HG03342 (cell line): Measurements from ENCODE around the gene SIGLEC1.

Experiments used
- ATAC-seq: cut with Tn5 transposase; IDR thresholded peaks from one replicate; pipeline ENCODE4 v1.9.1; 2021; ENCODE audit warnings: mild to moderate bottlenecking, moderate library complexity; ENCODE audit not compliant: unreplicated experiment

Gene SIGLEC1

DNA sequence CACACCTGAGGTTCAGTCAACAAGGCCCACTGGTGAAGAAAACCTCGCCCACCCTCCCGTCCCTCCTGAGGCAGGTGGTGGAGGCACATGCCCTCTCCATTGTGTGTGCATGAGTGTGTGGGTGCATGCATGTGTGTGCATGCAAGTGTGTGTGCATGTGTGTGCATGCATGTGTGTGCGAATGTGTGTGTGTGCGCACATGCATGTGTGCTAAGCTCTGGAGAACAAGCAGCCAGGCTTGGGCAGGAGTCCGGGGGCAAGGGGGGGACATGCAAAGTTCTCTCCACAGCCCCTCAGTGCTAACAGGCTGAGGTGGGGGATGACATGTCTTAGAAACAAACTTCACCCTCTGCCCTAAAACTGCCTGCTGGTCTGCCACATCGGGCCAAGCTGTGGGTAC lies 17.0 kb upstream of the SIGLEC1 start:
- no peak for ATAC-seq

DNA sequence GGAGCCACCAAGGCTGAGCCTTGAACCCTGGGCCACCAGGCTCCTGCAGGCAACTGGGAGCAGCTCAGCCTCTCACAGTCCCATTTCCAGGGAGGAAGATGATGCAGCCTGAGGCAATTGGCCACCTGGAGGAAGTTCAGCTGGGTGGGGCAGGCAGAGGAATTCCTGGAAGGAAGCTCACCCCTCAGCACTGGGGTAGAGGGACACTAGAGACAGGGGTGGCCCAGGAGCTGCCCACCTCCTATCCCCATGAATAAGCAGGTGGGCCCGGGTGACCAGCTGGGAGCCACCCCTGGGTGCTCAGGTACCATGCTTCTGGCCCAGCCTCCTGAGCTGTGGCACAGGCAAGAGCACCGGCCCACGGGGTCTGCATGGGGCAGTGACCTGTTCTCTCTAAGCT lies 16.5 kb upstream of the SIGLEC1 start:
- no peak for ATAC-seq

DNA sequence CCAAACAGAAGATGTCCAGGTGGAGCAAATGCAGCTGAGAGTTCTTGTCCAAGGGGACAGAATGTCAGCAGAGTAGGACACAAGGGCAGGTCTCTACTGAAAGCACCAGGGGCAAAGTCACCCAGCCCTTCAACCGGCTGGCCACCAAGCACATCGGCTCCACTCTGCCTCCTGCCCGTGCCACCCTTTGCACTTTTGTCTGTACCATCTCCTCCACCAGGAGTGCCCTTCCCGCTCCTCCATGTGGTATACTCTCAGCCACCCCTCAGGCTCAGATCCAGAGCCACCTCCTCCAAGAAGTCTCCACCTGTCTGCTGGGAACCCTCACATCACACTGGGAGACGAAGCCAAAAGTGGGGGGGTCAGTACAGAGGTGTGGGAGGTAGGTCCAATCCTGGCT lies 16.0 kb upstream of the SIGLEC1 start:
- ATAC-seq = no peak

DNA sequence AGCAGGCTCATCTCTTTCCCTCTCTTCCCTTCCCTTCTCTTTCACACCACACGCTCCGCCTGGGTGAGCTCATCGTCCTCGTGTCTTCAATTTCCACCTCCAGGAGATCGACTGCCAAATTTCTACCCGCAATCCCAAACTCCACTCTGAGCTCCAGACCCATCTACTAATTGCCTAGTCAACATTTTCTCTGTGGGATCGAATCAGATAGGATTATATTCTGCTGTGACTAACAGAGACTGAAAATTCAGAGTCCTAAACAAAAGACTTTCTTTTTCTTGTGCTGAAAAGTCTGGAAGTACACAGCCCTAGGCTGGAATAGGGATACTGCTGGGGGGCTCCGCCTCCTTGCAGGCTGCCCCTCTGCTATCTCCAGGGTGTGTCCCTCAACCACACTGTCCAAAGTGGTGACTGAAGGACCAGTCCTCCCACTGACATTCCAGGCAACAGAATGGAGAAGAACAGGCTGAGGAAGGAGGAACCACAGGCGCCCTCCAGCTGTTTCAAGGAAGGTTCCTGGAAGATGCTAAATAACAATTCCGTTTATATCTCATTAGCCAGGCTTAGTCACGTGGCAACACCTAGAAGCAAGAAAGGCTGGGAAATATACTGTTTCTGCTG lies 15.1 kb upstream of the SIGLEC1 start:
- ATAC-seq = no peak

DNA sequence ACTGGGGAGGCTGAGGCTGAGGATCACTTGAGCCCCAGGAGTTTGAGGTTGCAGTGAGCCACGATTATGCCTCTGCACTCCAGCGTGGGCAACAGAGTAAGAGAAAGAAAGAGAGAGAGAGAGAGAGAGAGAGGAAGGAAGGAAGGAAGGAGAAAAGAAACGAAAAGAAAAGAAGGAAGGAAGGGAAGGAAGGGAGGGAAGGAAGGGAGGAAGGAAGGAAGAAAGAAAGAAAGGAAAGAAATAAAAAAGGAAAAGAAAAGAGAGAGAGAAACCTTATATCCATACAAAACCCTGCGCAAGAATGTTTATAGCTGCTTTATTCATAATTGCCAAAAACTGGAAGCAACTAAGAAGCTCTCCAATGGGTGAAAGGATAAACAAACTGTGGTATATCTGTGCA lies 12.0 kb upstream of the SIGLEC1 start:
- ATAC-seq = no peak

DNA sequence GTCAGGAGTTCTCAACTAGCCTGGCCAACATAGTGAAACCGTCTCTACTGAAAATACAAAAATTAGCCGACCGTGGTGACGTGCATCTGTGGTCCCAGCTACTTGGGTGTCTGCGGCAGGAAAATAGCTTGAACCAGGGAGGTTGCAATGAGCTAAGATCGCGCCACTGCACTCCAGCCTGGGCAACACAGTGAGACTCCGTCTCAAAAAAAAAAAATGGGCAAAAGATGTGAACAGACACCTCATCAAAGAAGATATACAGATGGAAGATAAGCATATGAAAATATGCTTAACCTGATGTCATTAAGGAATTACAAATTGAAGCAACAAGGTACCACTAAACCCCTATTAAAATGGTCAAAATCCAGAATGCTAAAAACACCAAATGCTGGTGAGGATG lies 10.9 kb upstream of the SIGLEC1 start:
- no peak for ATAC-seq

DNA sequence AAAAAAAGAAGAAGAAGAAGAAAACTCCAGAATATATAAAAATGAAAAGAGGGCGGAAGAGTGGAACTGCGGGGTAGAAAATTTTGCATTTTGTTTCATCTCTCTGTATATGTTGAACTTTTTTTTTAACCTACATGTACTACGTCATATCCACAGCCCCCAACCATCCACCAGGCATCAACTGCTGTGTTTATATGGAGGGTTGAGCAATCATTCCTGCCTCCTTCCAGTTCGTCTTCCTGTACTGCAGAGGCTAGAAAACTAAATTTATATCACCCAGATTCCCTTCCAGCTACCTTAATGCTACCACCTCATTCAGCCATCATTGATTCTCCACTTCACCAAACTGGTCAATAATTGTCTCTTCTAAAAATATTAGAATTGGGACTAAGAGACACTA lies 9.5 kb upstream of the SIGLEC1 start:
- no peak for ATAC-seq

DNA sequence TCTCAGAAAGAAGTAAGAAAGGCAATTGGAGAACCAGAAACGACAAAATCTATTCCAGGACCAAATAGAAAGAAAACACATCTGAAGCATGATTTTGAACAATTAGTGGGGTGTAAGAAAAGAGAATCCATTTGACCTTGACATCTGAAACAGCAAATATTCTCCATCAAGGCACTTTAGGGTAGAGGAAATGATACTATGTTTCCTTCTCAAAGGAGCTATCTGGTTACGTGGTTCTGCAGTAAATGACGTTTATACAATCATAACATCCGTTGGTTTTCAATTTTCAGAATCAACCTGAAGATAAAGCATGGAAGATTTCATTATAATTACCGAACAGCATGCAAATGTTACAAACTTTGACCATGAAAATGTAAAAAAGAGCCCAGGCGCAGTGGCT lies 8.2 kb upstream of the SIGLEC1 start:
- ATAC-seq = no peak

DNA sequence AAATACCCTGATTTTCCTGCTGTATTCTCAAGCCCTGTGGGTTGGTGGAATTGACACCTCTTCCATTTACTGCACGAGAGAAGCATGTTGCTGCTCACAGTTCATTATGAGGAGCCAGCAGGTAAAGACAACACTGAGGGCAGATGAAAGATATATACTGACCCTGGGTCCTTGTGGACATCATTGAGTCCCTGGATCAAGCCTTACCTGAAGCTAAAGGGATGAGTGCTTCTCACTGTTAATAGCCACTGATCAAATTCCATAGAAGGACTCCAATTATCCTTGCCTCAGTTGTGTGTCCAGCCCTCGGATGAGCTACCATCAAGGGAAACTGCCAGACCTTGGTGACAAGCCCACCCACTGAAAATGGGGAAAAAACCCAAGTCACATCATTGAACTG lies 7.7 kb upstream of the SIGLEC1 start:
- ATAC-seq = no peak

DNA sequence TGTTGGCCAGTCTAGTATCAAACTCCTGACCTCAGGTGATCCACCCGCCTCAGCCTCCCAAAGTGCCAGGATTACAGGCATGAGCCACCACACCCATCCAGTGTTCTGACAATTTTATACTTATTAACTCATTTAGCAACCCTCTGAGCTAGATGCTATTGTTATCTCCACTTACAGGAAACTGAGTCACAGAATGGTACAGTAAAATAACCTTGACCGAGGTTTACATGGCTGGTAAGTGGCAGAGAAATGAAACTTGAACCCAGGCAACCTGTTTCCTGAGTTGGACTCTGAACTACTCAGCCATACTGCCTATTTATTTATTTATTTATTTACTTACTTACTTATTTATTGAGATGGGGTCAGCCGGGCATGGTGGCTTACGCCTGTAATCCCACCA lies 6.6 kb upstream of the SIGLEC1 start:
- ATAC-seq = no peak

DNA sequence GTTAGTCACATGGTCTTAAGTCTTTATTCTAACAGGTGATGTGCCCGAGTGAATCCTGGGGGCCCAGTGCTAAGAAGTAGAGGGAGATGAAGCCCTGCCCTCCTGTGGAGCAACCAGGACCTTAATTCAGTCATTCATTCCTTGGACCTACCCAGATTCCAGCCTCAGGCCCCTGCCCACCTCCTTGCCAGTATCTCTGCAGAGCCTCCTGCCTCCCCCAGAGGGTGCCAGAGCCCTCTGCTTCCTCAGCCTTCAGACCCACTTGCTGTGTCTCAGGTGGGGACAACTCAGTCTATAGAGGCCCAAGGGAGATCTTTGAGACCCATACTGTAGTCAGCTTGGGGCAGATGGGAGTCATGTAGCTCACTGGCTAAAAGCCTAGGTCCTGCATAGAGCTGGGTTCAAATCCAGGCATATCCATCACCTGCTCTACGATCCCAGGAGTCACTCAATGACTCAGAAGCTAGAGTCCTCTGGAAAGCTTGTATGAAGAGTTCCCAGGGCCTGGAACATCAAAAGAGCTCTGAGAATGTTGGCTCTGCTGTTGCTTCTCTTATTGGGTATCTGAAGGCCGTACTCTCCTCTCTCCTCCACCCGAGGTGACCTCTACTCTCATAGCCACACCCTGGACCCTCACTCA lies 3.9 kb upstream of the SIGLEC1 start:
- no peak for ATAC-seq

DNA sequence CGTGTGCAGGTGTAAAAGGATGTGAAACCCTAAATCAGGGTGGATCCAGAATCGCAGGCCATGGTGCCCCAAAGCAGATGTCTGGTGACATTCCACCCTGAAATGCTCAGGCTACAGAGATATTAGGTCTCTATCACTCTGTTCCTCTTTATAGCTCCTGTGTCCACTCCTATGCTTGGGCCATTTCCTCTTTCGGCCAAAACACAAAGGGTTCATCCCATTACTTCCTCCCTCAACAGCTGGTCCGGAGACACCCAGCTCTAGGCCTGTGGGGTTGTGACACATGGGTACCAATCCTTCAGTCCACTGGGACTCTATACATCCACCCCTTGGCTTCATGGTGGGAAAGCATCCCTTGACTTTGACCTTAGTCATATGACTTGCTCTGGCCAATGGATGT lies 1.7 kb upstream of the SIGLEC1 start:
- no peak for ATAC-seq

DNA sequence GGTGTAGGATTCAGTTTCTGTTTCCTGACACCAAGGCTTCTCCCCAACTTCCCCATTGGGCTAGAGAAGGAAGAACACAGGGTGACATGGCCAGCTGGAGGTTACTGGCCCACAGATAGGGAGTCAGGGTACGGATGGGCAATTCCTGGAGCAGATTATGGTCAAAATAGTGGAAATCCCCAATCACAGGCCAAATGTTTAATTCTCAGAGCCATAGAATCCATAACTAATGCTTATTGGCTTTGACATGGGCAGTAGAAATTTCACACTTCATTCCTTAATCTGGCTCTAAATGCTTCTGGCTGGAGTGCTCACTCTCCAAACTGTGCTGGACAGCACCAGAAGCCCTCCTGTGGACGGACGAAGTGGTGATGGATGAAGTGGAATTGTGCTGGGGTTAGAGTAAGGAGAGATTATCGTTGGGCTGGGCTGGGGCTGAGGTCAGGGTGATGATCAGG lies 887 bp downstream of the SIGLEC1 start:
- ATAC-seq = no peak

DNA sequence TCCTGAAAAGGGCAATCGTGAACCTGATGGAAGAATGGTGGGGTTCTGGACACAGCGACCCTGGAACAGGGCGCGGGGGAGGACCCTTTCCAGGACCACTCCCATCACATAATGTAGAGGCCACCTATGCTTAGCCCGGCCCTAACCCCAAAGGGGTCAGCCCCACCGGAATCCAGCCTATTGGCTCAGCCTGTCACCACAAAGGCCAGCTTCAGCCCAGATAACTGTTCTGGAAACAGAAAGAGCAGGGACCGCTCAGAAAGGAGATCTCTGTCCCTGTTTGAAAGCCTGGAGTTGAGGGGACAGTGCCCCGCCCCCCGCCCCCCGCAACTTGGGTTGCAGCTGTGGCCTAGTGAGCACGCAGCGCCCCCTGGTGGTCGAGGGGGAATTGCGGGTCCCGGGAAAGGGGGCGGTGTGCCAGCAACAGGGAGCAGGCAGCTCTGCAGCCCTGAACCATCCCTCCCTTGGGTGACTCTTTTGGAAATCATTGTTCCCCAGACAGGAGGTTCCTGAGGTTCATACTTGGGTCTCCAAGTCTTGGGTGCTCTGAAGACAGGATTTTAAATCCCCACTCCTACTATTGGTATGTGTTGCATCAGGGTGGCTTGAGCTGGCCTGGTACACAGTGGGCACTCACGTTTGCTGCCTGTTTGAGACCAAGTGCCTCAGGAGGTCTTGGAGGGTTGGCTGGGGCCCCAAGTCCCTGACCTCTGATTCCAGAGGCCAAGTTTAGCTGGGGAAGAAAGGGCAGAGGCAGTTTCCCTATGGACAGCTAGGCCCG lies 1.5 kb downstream of the SIGLEC1 start:
- ATAC-seq = no peak

DNA sequence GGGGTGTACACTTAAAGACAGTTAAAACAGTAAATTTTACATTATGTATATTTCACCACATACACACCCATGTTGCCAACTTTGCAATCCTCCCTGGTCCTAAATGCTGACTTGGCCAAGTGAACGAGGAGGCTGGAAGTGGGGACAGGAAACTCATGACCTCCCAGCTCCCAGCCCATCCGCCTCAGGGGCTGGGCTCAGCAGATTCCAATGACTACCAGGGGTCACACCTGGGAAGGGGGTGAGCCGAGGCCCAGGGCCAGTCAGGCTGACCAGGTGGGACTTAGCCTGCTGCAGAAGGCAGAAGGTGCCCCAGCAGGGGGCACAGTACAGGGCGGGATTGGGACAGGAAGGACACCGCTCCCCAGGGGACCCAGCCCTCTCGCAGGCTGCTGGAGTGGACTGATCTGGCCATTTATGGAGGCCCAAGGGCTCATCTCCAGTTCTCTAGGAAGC lies 2.4 kb downstream of the SIGLEC1 start:
- ATAC-seq = no peak

DNA sequence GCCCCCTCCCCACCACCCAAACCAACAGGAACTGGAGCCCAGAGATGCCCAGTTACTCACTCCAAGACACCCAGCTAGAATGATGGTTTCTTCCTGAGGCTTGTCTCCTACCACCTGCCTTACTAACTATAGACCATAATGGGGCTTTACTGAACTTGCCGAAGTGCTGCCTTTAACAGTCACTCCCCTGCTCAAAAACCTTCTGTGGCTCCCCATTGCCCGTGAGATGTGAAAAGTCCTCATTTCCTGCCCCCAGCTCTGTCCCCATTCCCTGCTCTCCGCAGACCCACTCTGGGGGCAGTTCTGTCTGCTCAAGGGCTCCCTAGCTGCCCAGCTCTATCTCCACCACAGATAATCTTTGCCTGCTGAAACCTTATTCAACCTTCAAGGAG lies 4.9 kb downstream of the SIGLEC1 start:
- ATAC-seq = no peak

DNA sequence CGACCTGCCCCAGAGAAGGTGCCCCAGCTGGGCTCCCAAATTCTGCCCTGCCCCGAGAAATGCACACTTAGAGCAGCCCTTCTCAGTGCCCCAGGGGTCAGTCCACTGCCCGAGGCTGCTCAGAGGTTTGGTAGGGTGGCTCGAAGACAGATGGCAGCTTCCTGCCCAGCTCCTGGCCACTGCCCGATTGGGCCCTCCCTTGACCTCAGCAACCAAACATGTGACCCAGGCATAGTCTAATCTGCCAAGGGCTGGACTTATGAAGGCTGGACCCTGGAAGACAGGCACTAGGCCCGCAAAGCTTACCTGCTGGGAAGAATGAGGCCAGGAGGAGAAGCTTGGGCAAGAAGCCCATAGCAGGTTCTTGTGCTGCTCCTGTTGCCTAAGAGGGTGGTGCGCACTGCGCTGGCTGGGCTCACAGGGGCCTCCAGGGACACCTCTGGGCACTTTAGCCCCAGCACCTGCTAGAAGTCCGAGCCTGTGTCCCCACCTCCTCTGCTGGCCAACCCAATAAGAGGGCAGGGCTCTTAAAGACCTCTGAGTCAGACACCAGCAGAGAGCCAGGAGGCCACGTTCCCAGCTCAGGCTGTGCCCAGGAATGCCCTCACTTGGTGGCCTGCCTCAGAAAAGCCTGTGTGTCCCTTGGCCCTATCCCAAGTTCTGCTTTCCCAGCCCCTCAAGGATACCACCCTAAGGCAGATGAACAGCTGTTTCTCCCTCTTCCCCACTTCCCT lies 5.5 kb downstream of the SIGLEC1 start:
- no peak for ATAC-seq

DNA sequence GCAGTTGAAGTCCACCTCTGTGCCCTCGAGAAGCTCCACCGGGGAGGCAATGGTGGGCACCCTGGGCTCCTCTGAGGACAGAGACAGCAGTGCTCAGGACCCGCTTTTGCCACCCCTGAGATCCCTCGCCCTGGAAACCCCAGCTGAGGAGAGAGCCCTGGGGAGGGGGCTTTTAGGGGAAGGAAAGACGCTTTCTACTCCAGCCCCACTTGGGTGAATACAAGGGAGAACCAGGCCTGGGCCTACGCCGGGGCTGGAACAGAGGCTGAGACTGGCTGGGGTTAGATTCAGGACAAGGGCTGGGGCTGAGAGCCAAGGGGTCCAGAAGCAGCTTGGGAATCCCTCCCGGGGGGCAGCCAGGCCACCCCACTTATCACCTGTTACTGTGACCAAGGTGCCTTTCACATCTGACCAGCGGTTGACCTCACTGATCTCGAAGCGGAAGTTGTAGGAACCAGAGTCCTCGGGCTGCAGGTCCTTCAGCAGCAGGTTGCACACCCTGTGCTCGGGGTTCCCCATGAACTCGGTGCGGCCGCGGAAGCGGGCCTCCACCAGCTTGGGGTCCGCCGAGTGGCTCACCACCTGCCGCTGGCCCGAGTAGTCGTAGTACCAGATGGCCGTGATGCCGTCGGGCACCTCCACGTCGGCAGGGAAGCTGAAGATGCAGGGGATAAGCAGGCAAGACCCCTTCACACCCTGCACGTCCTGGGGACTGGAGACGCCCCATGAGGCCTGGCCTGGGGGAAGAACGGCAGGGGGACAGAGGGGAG lies 6.2 kb downstream of the SIGLEC1 start:
- ATAC-seq = no peak

DNA sequence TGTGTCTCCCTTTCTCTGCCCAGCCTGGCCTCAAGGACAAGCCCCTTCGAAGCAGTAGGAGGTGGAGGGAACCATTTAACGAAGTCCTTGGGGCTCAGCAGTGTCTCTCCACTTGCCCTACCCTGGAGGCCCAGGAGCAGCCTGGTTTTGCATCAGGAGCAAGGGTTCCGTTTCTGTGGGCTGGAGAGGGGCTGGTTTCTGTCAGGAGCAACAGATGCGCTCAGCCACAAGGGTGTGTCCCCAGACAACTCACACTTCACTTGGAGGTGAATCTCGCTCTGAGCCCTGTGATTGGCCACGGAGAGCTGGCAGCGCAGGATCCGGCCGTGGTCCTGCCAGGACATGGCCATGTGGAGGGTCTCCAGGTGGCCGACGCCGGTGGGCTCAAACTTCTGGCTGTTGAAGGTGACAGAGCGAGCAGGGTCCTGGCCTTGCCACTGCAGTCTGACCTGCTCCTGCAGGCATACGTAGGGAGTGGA lies 6.9 kb downstream of the SIGLEC1 start:
- ATAC-seq = no peak

DNA sequence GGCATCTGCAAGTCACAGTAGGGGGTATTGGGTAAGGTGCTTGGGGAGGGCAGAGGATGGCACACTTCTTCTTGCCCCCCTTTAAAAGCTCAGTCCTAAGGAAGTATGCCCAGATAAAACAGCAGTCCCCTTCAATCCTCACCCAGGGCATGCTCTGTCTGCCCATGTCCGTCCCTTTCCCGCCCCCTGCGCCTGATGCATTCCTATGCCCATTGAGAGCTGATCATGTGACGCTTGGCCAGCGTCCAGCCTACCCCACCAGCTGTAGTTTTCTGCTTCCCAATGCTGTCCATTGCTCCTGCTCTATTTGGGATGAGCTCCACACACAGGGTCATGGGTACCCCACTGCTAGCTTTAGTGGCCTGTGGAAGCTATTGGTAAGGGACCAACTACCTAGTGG lies 8.3 kb downstream of the SIGLEC1 start:
- ATAC-seq = no peak
